GM12878 (cell line): Measurements from ENCODE around the gene COL26A1. TPM values are rescaled to one million over a fixed set of nuclear protein-coding genes. Genes with fewer than 3 reads are reported as not detected.

Experiments used
- ATAC-seq: fragments of 200-7000 bp; cut with Tn5 transposase; 3 replicates; pipeline ENCODE4 v1.9.1; 2020; ENCODE audit warnings: mild to moderate bottlenecking, moderate library complexity
- BruUV-seq: library from RNA; stranded (reverse); fragments of 400-500 nt; replicated peaks from 2 replicates; lab custom pipeline; 2021; lab: Mats Ljungman, UMichigan
- CTCF ChIA-PET: fragments of 300-600 bp; sonication (Branson Sonifier 250); formaldehyde crosslinking; extraction: SDS; loops from one replicate; lab custom pipeline; 2021; ENCODE audit warnings: inconsistent platforms; lab: Yijun Ruan, JAX
- POLR2A ChIA-PET: fragments of 350-600 bp; formaldehyde crosslinking; extraction: SDS; loops from one replicate; lab custom pipeline; 2021; ENCODE audit warnings: inconsistent platforms; lab: Charles Lee
- RAD21 ChIA-PET: fragments of 300-600 bp; sonication (Branson Sonifier 250); formaldehyde crosslinking; loops from one replicate; lab custom pipeline; 2023; ENCODE audit warnings: antibody characterized with exemption; ENCODE audit not compliant: unreplicated experiment; lab: Charles Lee
- SMC1A ChIA-PET: fragments of 300-600 bp; sonication (Branson Sonifier 250); formaldehyde crosslinking; loops from one replicate; lab custom pipeline; 2023; ENCODE audit not compliant: unreplicated experiment, uncharacterized antibody; lab: Charles Lee
- DNase-seq: peaks from one replicate; pipeline ENCODE4 v3.0.0-alpha.2; 2011; ENCODE audit warnings: low read depth, low spot score
- FAIRE-seq: peaks from 3 replicates; lab custom pipeline; 2011; peaks lifted over from hg19 to GRCh38; lab: Jason Lieb, UNC
- H2AFZ ChIP-seq: 2 replicates; pipeline ENCODE4 v1.6.0; 2011; ENCODE audit warnings: low read depth, low read length, control low read depth; ENCODE audit not compliant: control insufficient read depth
- H3K27ac ChIP-seq: 2 replicates; pipeline ENCODE4 v1.5.1; 2011; ENCODE audit warnings: control low read depth; ENCODE audit not compliant: control insufficient read depth, insufficient read depth
- H3K27me3 ChIP-seq, 2 experiments: replicated peaks in 1 of 2; 2 replicates each; pipeline versions ENCODE4 v1.6.0 to v1.6.1; 2011; ENCODE audit warnings: low read length in 1 of 2; ENCODE audit not compliant: control insufficient read depth in 2 of 2, insufficient read depth in 2 of 2
- H3K36me3 ChIP-seq, 2 experiments: 2 replicates each; pipeline ENCODE4 v1.5.1; 2011; ENCODE audit warnings: low read length in 1 of 2; ENCODE audit not compliant: control insufficient read depth in 2 of 2, insufficient read depth in 2 of 2
- H3K4me1 ChIP-seq: 2 replicates; pipeline ENCODE4 v1.6.1; 2011; ENCODE audit warnings: mild to moderate bottlenecking, low read length, moderate library complexity, mixed read lengths; ENCODE audit not compliant: control insufficient read depth, insufficient read depth
- H3K4me2 ChIP-seq: 2 replicates; pipeline ENCODE4 v1.6.0; 2011; ENCODE audit warnings: control low read depth; ENCODE audit not compliant: control insufficient read depth, insufficient read depth
- H3K4me3 ChIP-seq: fragments of 200-600 bp; sonication (generic); 2 replicates; pipeline ENCODE4 v1.5.1; 2016
- H3K79me2 ChIP-seq: 2 replicates; pipeline ENCODE4 v1.6.0; 2011; ENCODE audit warnings: low read length; ENCODE audit not compliant: control insufficient read depth, insufficient read depth
- H3K9ac ChIP-seq: 2 replicates; pipeline ENCODE4 v1.8.0; 2011; ENCODE audit warnings: low read length, control low read depth, mixed read lengths; ENCODE audit not compliant: control insufficient read depth, insufficient read depth
- H3K9me3 ChIP-seq: replicated peaks from 3 replicates; pipeline ENCODE4 v1.5.1; 2011; ENCODE audit warnings: mild to moderate bottlenecking, low read length; ENCODE audit not compliant: control insufficient read depth, insufficient read depth
- H4K20me1 ChIP-seq: 2 replicates; pipeline ENCODE4 v1.6.0; 2011; ENCODE audit not compliant: control insufficient read depth, insufficient read depth
- BCL11A ChIP-seq: IDR thresholded peaks from 2 replicates; pipeline ENCODE4 v1.6.1; 2011; ENCODE audit warnings: low read depth, low read length
- CBX5 ChIP-seq: sonication (generic); IDR thresholded peaks from 2 replicates; pipeline ENCODE4 v1.6.1; 2016; ENCODE audit warnings: low read depth, moderate library complexity, mild to moderate bottlenecking, inconsistent platforms
- CREM ChIP-seq: IDR thresholded peaks from 2 replicates; pipeline ENCODE4 v1.6.1; 2014; ENCODE audit warnings: antibody characterized with exemption, low read depth
- EP300 ChIP-seq, 2 experiments: fragments of 150-350 bp in 1 of 2; IDR thresholded peaks; 2 replicates each; pipeline ENCODE4 v1.6.1; 2011 to 2012; ENCODE audit warnings: low read depth in 2 of 2, low read length in 2 of 2, borderline replicate concordance in 1 of 2, improper control_type of control experiment in 1 of 2, inconsistent platforms in 1 of 2; ENCODE audit not compliant: control insufficient read depth in 1 of 2
- FOXK2 ChIP-seq: fragments of 450-650 bp; IDR thresholded peaks from 2 replicates; pipeline ENCODE4 v1.6.1; 2017; ENCODE audit warnings: mild to moderate bottlenecking, moderate library complexity
- HDGF ChIP-seq: fragments of 450-650 bp; IDR thresholded peaks from 2 replicates; pipeline ENCODE4 v1.6.1; 2016; ENCODE audit warnings: antibody characterized with exemption
- IKZF2 ChIP-seq, 2 experiments: fragments of 450-650 bp; IDR thresholded peaks; 2 replicates each; pipeline ENCODE4 v1.6.1; 2017; ENCODE audit warnings: mild to moderate bottlenecking in 2 of 2, moderate library complexity in 2 of 2
- NBN ChIP-seq: fragments of 450-650 bp; IDR thresholded peaks from 2 replicates; pipeline ENCODE4 v1.6.1; 2016
- NFIC ChIP-seq: IDR thresholded peaks from 2 replicates; pipeline ENCODE4 v1.6.1; 2012; ENCODE audit warnings: low read depth, mild to moderate bottlenecking, inconsistent platforms, low read length, moderate library complexity
- NRF1 ChIP-seq: conservative IDR thresholded peaks from 2 replicates; pipeline ENCODE4 v1.6.1; 2011; ENCODE audit warnings: mild to moderate bottlenecking, low read depth, low read length, improper control_type of control experiment
- PML ChIP-seq: IDR thresholded peaks from 2 replicates; pipeline ENCODE4 v1.6.1; 2012; ENCODE audit warnings: low read length, inconsistent platforms
- RAD21 ChIP-seq: IDR thresholded peaks from 2 replicates; pipeline ENCODE4 v1.6.1; 2011; ENCODE audit warnings: mild to moderate bottlenecking, low read depth, low read length, moderate library complexity; ENCODE audit not compliant: insufficient read depth
- RB1 ChIP-seq: fragments of 450-650 bp; formaldehyde crosslinking; IDR thresholded peaks from 2 replicates; pipeline ENCODE4 v1.6.1; 2017; ENCODE audit warnings: mild to moderate bottlenecking, borderline replicate concordance
- RCOR1 ChIP-seq: conservative IDR thresholded peaks from 2 replicates; pipeline ENCODE4 v1.6.1; 2012; ENCODE audit warnings: low read depth, low read length, improper control_type of control experiment
- SIX5 ChIP-seq: IDR thresholded peaks from 2 replicates; pipeline ENCODE4 v1.6.1; 2011; ENCODE audit warnings: mild to moderate bottlenecking, low read depth, low read length, moderate library complexity; ENCODE audit not compliant: severe bottlenecking
- TCF12 ChIP-seq: IDR thresholded peaks from 2 replicates; pipeline ENCODE4 v1.6.1; 2011; ENCODE audit warnings: low read depth, mild to moderate bottlenecking, low read length
- YY1 ChIP-seq: IDR thresholded peaks from 2 replicates; pipeline ENCODE4 v1.6.1; 2011; ENCODE audit warnings: low read depth, mild to moderate bottlenecking, low read length
- ZNF24 ChIP-seq: fragments of 450-650 bp; IDR thresholded peaks from 2 replicates; pipeline ENCODE4 v1.6.1; 2017; ENCODE audit warnings: antibody characterized with exemption, mild to moderate bottlenecking
- WGBS: methylation state at CpG from one replicate; pipeline ENCODE4 v1.1.6; 2016; ENCODE audit warnings: low lambda C conversion rate; ENCODE audit not compliant: insufficient replicate concordance, insufficient coverage; ENCODE audit errors: missing lambda C conversion rate; 5-methylcytosine and 5-hydroxymethylcytosine counted together
- in situ Hi-C: fragments of 300-500 bp; cut with MboI; formaldehyde crosslinking; loops from 9 replicates; pipeline ENCODE4 v1.14.3; 2018; ENCODE audit warnings: mixed read lengths
- intact Hi-C: fragments of 100-400 bp; cut with micrococcal nuclease; formaldehyde crosslinking; loops from one replicate; pipeline ENCODE4 v1.14.2; 2022; ENCODE audit not compliant: unreplicated experiment
- polyA plus RNA-seq, 11 experiments: library from polyadenylated mRNA; depleted of rRNA in 4 of 11; unstranded in 6 of 11; stranded (reverse) in 5 of 11; fragments of >200 nt; fragmentation: Nextera tagmentation in 4 of 11; fragmentation: Illumina TruSeq in 1 of 11; extraction: Ambion mirVana in 4 of 11; extraction: Trizol in 1 of 11; gene quantifications; 1 replicate in 1 of 11; 2 replicates in 10 of 11; pipeline versions ENCODE4 v1.2.1 to v1.2.3, GENCODE V29; 2011 to 2016; ENCODE audit warnings: inconsistent platforms in 2 of 11, missing spikeins in 2 of 11, low read depth in 1 of 11
- total RNA-seq, 4 experiments: library from RNA; depleted of rRNA in 3 of 4; stranded (reverse); fragments of >200 nt in 3 of 4; fragmentation: Illumina TruSeq in 1 of 4; extraction: Trizol in 1 of 4; gene quantifications; 2 replicates each; pipeline versions ENCODE4 v1.2.1 to v1.2.3, GENCODE V29; 2013 to 2021
- TF ChIP-seq, protein P1 (sequence below): fragments of 450-650 bp; IDR thresholded peaks from 2 replicates; pipeline ENCODE4 v1.6.1; 2017; ENCODE audit warnings: borderline replicate concordance
- TF ChIP-seq, protein P2 (sequence below): IDR thresholded peaks from 2 replicates; pipeline ENCODE4 v1.6.1; 2011; ENCODE audit warnings: mild to moderate bottlenecking, low read depth, low read length, moderate library complexity; ENCODE audit not compliant: insufficient replicate concordance

Gene COL26A1
- total and polyA plus RNA-seq, 10 of the 15 experiments (the other 5 are each of a cell fraction or from before 2014, with no cell fraction given) = 0.08 TPM; not detected in 9

DNA sequence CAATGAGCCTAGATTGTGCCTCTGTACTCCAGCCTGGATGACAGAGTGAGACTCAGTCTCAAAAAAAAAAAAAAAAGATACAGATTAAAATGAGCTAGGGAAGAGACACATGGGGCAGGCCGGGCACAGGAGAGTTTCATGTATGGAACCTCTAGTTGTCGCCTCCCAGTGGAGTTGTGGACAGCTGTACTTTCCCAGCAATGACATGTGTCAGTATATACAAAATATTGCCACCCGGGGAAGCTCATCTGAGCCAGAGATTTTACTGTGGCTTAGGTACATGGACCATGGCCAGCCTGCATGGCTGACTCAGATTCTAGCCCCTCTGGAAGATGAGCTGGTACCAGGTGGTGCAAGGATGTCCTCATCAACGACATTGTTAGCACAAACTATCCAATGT, 87.4 kb downstream of the COL26A1 start (continued):
- TF ChIP-seq, protein P1, sequence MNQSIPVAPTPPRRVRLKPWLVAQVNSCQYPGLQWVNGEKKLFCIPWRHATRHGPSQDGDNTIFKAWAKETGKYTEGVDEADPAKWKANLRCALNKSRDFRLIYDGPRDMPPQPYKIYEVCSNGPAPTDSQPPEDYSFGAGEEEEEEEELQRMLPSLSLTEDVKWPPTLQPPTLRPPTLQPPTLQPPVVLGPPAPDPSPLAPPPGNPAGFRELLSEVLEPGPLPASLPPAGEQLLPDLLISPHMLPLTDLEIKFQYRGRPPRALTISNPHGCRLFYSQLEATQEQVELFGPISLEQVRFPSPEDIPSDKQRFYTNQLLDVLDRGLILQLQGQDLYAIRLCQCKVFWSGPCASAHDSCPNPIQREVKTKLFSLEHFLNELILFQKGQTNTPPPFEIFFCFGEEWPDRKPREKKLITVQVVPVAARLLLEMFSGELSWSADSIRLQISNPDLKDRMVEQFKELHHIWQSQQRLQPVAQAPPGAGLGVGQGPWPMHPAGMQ = no peak
- TF ChIP-seq SIX5 (no peak), HDGF (no peak), NBN (no peak), BCL11A (no peak), TCF12 (no peak), EP300 (IDR thresholded peaks at IDR 0.05; ENCODE audit: borderline replicate concordance in 1 of 2, control insufficient read depth in 1 of 2, low read depth in 2 of 2, low read length in 2 of 2) (no peak), PML (no peak)
- TF ChIP-seq, protein P2, sequence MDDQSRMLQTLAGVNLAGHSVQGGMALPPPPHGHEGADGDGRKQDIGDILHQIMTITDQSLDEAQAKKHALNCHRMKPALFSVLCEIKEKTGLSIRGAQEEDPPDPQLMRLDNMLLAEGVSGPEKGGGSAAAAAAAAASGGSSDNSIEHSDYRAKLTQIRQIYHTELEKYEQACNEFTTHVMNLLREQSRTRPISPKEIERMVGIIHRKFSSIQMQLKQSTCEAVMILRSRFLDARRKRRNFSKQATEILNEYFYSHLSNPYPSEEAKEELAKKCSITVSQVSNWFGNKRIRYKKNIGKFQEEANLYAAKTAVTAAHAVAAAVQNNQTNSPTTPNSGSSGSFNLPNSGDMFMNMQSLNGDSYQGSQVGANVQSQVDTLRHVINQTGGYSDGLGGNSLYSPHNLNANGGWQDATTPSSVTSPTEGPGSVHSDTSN = no peak

DNA sequence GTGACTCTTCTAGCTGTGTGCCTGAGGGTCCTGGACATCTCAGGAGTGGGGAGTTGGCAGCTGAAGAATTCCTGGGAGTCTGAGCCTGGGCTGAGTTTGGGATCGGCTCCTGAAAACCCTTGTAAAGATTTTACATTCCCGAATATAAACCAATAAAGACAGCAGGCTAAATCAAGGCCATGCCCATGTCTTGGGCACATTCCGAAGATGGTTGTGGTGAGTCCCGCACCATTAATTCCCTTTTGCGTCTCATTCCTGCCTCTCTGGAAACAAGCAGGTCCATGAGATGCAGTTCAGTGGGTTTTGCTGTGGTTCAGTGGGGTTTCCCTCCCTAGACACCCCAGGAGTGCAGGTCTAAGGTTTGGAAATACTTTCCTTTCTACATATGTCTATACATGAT, 90.9 kb downstream of the COL26A1 start:
- ChIA-PET CTCF (no interaction called here), POLR2A (no interaction called here)
- in situ Hi-C loops = no loop called here

More for the DNA sequence above, 90.9 kb downstream of the COL26A1 start:
- 49% methylated on average over 5 of the region's 5 CpGs for WGBS
- H3K9ac ChIP-seq = no peak overlapping the region
- no peaks in the 10 kb centered on the region for H3K27me3 ChIP-seq
- intact Hi-C loops = no loop called here
- ChIA-PET SMC1A (no interaction called here), RAD21 (no interaction called here)
- BruUV-seq = no TSS peak
- DNase-seq = no peak
- H3K9me3 ChIP-seq = no peaks in the 10 kb centered on the region
- H2AFZ ChIP-seq = no peak overlapping the region
- no peak for ATAC-seq
- TF ChIP-seq NRF1 (no peak), RB1 (no peak), NFIC (no peak), FOXK2 (no peak), CREM (no peak), YY1 (no peak), RAD21 (no peak), IKZF2 (IDR thresholded peaks at IDR 0.05) (no peak), CBX5 (no peak), ZNF24 (no peak), RCOR1 (no peak)
- TF ChIP-seq, protein P1 = no peak
- no peaks in the 10 kb centered on the region for H4K20me1 ChIP-seq
- no peaks in the 10 kb centered on the region for H3K79me2 ChIP-seq
- no peak overlapping the region for H3K4me3 ChIP-seq
- no peak overlapping the region for H3K27ac ChIP-seq
- no peaks in the 10 kb centered on the region for H3K36me3 ChIP-seq
- FAIRE-seq = no peak
- H3K4me2 ChIP-seq = no peak overlapping the region
- H3K4me1 ChIP-seq = no peaks in the 10 kb centered on the region
